ENCODE results near the gene THRB.

The THRB gene

GRCh38 chr3:24351779-24352469 lies 142.7 kb downstream of the THRB start:
- no peak for DNase-seq (ENCODE audit: low read depth in 2 of 2)

- no peak for DNase-seq (ENCODE audit: low read depth in 2 of 2)
These were observed 145.2 kb downstream of the THRB start for GRCh38 chr3:24349367-24350019.

GRCh38 chr3:24348348-24348747 lies 146.3 kb downstream of the THRB start:
- no peak for DNase-seq (ENCODE audit: low read depth in 2 of 2)

GRCh38 chr3:24344784-24345439 lies 149.7 kb downstream of the THRB start:
- DNase-seq (ENCODE audit: low read depth in 2 of 2): no peak

GRCh38 chr3:24343084-24343783 lies 151.4 kb downstream of the THRB start:
- no peak for DNase-seq (ENCODE audit: low read depth in 2 of 2)

- no peak for DNase-seq (ENCODE audit: low read depth in 2 of 2)
These were observed 152.4 kb downstream of the THRB start for GRCh38 chr3:24342275-24342674.

GRCh38 chr3:24341668-24342067 lies 153.0 kb downstream of the THRB start:
- DNase-seq (ENCODE audit: low read depth in 2 of 2): no peak

- DNase-seq (ENCODE audit: low read depth in 2 of 2): no peak
These were observed 153.7 kb downstream of the THRB start for GRCh38 chr3:24340966-24341365.

GRCh38 chr3:24340161-24340560 lies 154.5 kb downstream of the THRB start:
- no peak for DNase-seq (ENCODE audit: low read depth in 2 of 2)

- DNase-seq (ENCODE audit: low read depth in 2 of 2): no peak
These were observed 155.3 kb downstream of the THRB start for GRCh38 chr3:24339266-24339825.

GRCh38 chr3:24338409-24339130 lies 156.1 kb downstream of the THRB start:
- no peak for DNase-seq (ENCODE audit: low read depth in 2 of 2)

- no peak for DNase-seq (ENCODE audit: low read depth in 2 of 2)
These were observed 158.5 kb downstream of the THRB start for GRCh38 chr3:24336101-24336500.

- DNase-seq (ENCODE audit: low read depth in 2 of 2): no peak
These were observed 162.6 kb downstream of the THRB start for GRCh38 chr3:24332092-24332491.

GRCh38 chr3:24323272-24323671 lies 171.4 kb downstream of the THRB start:
- no peak for DNase-seq (ENCODE audit: low read depth in 2 of 2)

GRCh38 chr3:24320601-24321000 lies 174.0 kb downstream of the THRB start:
- DNase-seq (ENCODE audit: low read depth in 2 of 2): no peak

- no peak for DNase-seq (ENCODE audit: low read depth in 2 of 2)
These were observed 175.9 kb downstream of the THRB start for GRCh38 chr3:24318677-24319287.

GRCh38 chr3:24316887-24317383 lies 177.7 kb downstream of the THRB start:
- no peak for DNase-seq (ENCODE audit: low read depth in 2 of 2)

- DNase-seq (ENCODE audit: low read depth in 2 of 2): no peak
These were observed 178.7 kb downstream of the THRB start for GRCh38 chr3:24315971-24316370.

- DNase-seq (ENCODE audit: low read depth in 2 of 2): no peak
These were observed 179.3 kb downstream of the THRB start for GRCh38 chr3:24315356-24315755.

GRCh38 chr3:24311881-24312280 lies 182.8 kb downstream of the THRB start:
- no peak for DNase-seq (ENCODE audit: low read depth in 2 of 2)

- no peak for DNase-seq (ENCODE audit: low read depth in 2 of 2)
These were observed 183.8 kb downstream of the THRB start for GRCh38 chr3:24310887-24311286.

All from stimulated activated CD8-positive, alpha-beta memory T cell treated with anti-CD3 and anti-CD28 coated beads, Interleukin-2, amount 100 ng/mL, for 1 hour (primary cell).